ENCODE data around the gene CYB5R2. TPM values are rescaled to one million over a fixed set of nuclear protein-coding genes. Genes with fewer than 3 reads are reported as not detected.

The CYB5R2 gene
- polyA plus RNA-seq, 3 donors, result 0.52 to 3.7 (median 1.4) TPM

DNA sequence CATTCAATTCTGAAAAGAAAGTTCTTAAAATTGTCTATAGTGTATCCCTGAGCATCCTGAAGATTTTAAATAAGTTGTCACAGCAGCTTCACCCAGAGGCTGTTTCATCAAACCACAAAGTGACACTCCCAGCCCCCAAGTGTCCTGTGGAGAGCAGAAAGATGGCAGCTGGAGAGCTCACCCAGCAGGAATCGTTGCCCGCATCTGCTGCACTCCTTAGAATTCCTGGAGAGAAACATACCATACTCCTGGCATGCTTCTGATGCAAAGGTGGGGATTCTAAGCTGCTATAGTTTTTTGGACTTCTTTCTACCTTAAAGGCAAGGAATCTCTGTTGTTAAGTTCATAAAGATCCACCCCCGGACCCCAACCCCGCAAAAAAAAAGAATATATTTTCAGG, 13.5 kb upstream of the CYB5R2 start:
- Histone ChIP-seq H3K79me2 (ENCODE audit: insufficient read depth, low read length) (no peaks in the 10 kb centered on the region), H3K9ac (ENCODE audit: insufficient read depth, low read length, poor library complexity, severe bottlenecking) (no peak overlapping the region), H3K27ac (ENCODE audit: low read depth in 1 of 2, low read length in 2 of 2) (no peak overlapping the region), H4K20me1 (ENCODE audit: insufficient read depth, low read length) (no peaks in the 10 kb centered on the region), H3K4me1 (ENCODE audit: control insufficient read depth in 1 of 2, insufficient read depth in 2 of 2, low read length in 2 of 2) (no peaks in the 10 kb centered on the region), H3K4me3 (replicated peaks in 1 of 3; ENCODE audit: low read depth in 2 of 3, low read length in 3 of 3) (no peak overlapping the region), H2AFZ (ENCODE audit: insufficient read depth, low read depth, low read length, poor library complexity, severe bottlenecking) (no peak overlapping the region), H3K27me3 (ENCODE audit: control insufficient read depth in 2 of 2, insufficient read depth in 2 of 2, low read length in 2 of 2) (peaks cover 12 to 28% of the 10 kb centered on the region in 2 donors), H3K4me2 (replicated peaks; ENCODE audit: extremely low read depth, low read length, poor library complexity, severe bottlenecking) (no peak overlapping the region), H3K9me3 (replicated peaks in 1 of 2; ENCODE audit: control insufficient read depth in 1 of 2, insufficient read depth in 1 of 2, low read length in 2 of 2) (no peaks in the 10 kb centered on the region), H3K36me3 (replicated peaks in 1 of 2; ENCODE audit: control insufficient read depth in 1 of 2, insufficient read depth in 2 of 2, low read length in 2 of 2) (no peaks in the 10 kb centered on the region)
- Mint-ChIP-seq H3K4me1 (no peaks in the 10 kb centered on the region), H3K9me3 (no peaks in the 10 kb centered on the region), H3K4me3 (no peak overlapping the region), H3K36me3 (no peaks in the 10 kb centered on the region), H3K27ac (no peak overlapping the region), H3K27me3 (ENCODE audit: low read depth in 3 of 3) (peaks cover 14 to 23% (median 16%) of the 10 kb centered on the region in 3 donors)
- TF ChIP-seq, protein P1, sequence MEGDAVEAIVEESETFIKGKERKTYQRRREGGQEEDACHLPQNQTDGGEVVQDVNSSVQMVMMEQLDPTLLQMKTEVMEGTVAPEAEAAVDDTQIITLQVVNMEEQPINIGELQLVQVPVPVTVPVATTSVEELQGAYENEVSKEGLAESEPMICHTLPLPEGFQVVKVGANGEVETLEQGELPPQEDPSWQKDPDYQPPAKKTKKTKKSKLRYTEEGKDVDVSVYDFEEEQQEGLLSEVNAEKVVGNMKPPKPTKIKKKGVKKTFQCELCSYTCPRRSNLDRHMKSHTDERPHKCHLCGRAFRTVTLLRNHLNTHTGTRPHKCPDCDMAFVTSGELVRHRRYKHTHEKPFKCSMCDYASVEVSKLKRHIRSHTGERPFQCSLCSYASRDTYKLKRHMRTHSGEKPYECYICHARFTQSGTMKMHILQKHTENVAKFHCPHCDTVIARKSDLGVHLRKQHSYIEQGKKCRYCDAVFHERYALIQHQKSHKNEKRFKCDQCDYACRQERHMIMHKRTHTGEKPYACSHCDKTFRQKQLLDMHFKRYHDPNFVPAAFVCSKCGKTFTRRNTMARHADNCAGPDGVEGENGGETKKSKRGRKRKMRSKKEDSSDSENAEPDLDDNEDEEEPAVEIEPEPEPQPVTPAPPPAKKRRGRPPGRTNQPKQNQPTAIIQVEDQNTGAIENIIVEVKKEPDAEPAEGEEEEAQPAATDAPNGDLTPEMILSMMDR (IDR thresholded peaks at IDR 0.05), result no peak
- intact Hi-C loops (cut with micrococcal nuclease), result no loop called here
- DNase-seq, result no peak
- WGBS (ENCODE audit: insufficient coverage), result no CpG with 5 or more reads among the region's 4 CpGs

DNA sequence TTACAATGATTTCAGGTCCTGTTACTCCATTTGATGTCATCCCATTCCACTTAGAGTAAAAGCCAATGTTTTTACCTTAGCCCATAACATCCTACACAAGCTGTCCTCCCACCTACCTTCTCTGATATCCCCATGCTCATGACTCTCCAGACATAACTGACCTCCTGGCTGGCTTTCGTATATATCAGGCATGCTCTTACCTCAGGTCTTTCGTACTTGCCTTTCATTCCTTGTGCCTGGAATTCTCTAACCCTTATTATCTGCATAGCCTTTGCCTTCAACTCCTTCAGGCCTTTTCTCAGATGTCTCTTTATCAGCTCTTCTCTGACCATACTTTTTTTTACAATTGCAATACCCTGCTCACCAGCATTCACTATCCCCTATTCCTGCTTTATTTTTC, 10.3 kb upstream of the CYB5R2 start:
- Mint-ChIP-seq H3K36me3 (no peaks in the 10 kb centered on the region), H3K27ac (no peak overlapping the region), H3K4me3 (no peak overlapping the region), H3K4me1 (no peaks in the 10 kb centered on the region), H3K27me3 (ENCODE audit: low read depth in 3 of 3) (peaks cover 8 to 33% (median 11%) of the 10 kb centered on the region in 3 donors), H3K9me3 (peaks cover under 1 to 10% (median 3%) of the 10 kb centered on the region in 7 donors)
- H3K27ac ChIP-seq (ENCODE audit: low read depth in 1 of 2, low read length in 2 of 2), result no peak overlapping the region
- no peaks in the 10 kb centered on the region for H4K20me1 ChIP-seq (ENCODE audit: insufficient read depth, low read length)
- TF ChIP-seq, protein P1 (IDR thresholded peaks at IDR 0.05), result no peak
- no peak overlapping the region for H2AFZ ChIP-seq (ENCODE audit: insufficient read depth, low read depth, low read length, poor library complexity, severe bottlenecking)
- H3K4me3 ChIP-seq (replicated peaks in 1 of 3; ENCODE audit: low read depth in 2 of 3, low read length in 3 of 3), result no peak overlapping the region
- no peak overlapping the region for H3K4me2 ChIP-seq (replicated peaks; ENCODE audit: extremely low read depth, low read length, poor library complexity, severe bottlenecking)
- H3K27me3 ChIP-seq (ENCODE audit: control insufficient read depth in 2 of 2, insufficient read depth in 2 of 2, low read length in 2 of 2), result peaks cover 7 to 22% of the 10 kb centered on the region in 2 donors
- H3K9me3 ChIP-seq (replicated peaks in 1 of 2; ENCODE audit: control insufficient read depth in 1 of 2, insufficient read depth in 1 of 2, low read length in 2 of 2), result peaks cover 0 to 2% of the 10 kb centered on the region in 2 donors
- H3K4me1 ChIP-seq (ENCODE audit: control insufficient read depth in 1 of 2, insufficient read depth in 2 of 2, low read length in 2 of 2), result no peaks in the 10 kb centered on the region
- H3K36me3 ChIP-seq (replicated peaks in 1 of 2; ENCODE audit: control insufficient read depth in 1 of 2, insufficient read depth in 2 of 2, low read length in 2 of 2), result no peaks in the 10 kb centered on the region
- intact Hi-C loops (cut with micrococcal nuclease), result no loop called here
- WGBS (ENCODE audit: insufficient coverage), result 78% methylated on average over 2 of the region's 2 CpGs
- no peak for DNase-seq
- no peak overlapping the region for H3K9ac ChIP-seq (ENCODE audit: insufficient read depth, low read length, poor library complexity, severe bottlenecking)
- no peaks in the 10 kb centered on the region for H3K79me2 ChIP-seq (ENCODE audit: insufficient read depth, low read length)

All from CD14-positive monocyte (primary cell).